Calu3 (cell line): Measurements from ENCODE around the gene PKHD1. TPM values are rescaled to one million over a fixed set of nuclear protein-coding genes. Genes with fewer than 3 reads are reported as not detected.

Experiments used
- BruUV-seq: library from RNA; stranded (reverse); fragments of 400-500 nt; replicated peaks from 2 replicates; lab custom pipeline; 2021; lab: Mats Ljungman, UMichigan
- CTCF ChIA-PET: fragments of 300-600 bp; sonication (Branson Sonifier 250); formaldehyde crosslinking; loops from one replicate; lab custom pipeline; 2022; ENCODE audit warnings: antibody characterized with exemption; lab: Charles Lee
- DNase-seq: peaks from one replicate; pipeline ENCODE4 v3.0.0; 2022
- H3K27ac Mint-ChIP-seq: one replicate; pipeline ENCODE4 v1.8.0; 2022; ENCODE audit warnings: mixed read lengths; ENCODE audit not compliant: unreplicated experiment
- H3K27me3 Mint-ChIP-seq: one replicate; pipeline ENCODE4 v1.8.0; 2022; ENCODE audit warnings: mixed read lengths; ENCODE audit not compliant: unreplicated experiment
- H3K36me3 Mint-ChIP-seq: one replicate; pipeline ENCODE4 v1.8.0; 2022; ENCODE audit warnings: mild to moderate bottlenecking, moderate library complexity, mixed read lengths; ENCODE audit not compliant: insufficient read depth, unreplicated experiment
- H3K4me1 Mint-ChIP-seq: one replicate; pipeline ENCODE4 v1.8.0; 2022; ENCODE audit warnings: mild to moderate bottlenecking, low read depth, mixed read lengths; ENCODE audit not compliant: unreplicated experiment
- H3K4me3 Mint-ChIP-seq: one replicate; pipeline ENCODE4 v1.8.0; 2022; ENCODE audit warnings: mild to moderate bottlenecking, low read depth, moderate library complexity, mixed read lengths; ENCODE audit not compliant: unreplicated experiment
- H3K9me3 Mint-ChIP-seq: one replicate; pipeline ENCODE4 v1.8.0; 2022; ENCODE audit warnings: low read depth, mixed read lengths; ENCODE audit not compliant: unreplicated experiment
- CTCF ChIP-seq: fragments of 200-600 bp; IDR thresholded peaks from one replicate; pipeline ENCODE4 v1.8.0; 2022; ENCODE audit warnings: antibody characterized with exemption; ENCODE audit not compliant: unreplicated experiment
- intact Hi-C: fragments of 100-400 bp; cut with micrococcal nuclease; formaldehyde crosslinking; loops from one replicate; pipeline ENCODE4 v1.10.0; 2022; ENCODE audit not compliant: unreplicated experiment
- total RNA-seq: library from RNA; stranded (reverse); gene quantifications from 2 replicates; pipeline ENCODE4 v1.2.3, GENCODE V29; 2022

The PKHD1 gene
- total RNA-seq, 1 experiment from 2014 or later: 25.2 TPM

GRCh38 chr6:51678274-51678673 lies 409.1 kb downstream of the PKHD1 start:
- CTCF ChIA-PET: no interaction called here
- Mint-ChIP-seq H3K36me3 (peaks cover 5% of the 10 kb centered on the region), H3K9me3 (peaks cover 2% of the 10 kb centered on the region), H3K4me3 (no peak overlapping the region), H3K27ac (no peak overlapping the region), H3K4me1 (peaks cover 10% of the 10 kb centered on the region), H3K27me3 (no peaks in the 10 kb centered on the region)
- no TSS peak for BruUV-seq
- no peak for TF ChIP-seq CTCF
- DNase-seq: no peak
- intact Hi-C loops: no loop called here

GRCh38 chr6:51675922-51676275 lies 411.5 kb downstream of the PKHD1 start:
- CTCF ChIA-PET: no interaction called here
- intact Hi-C loops: no loop called here
- H3K9me3 Mint-ChIP-seq: peaks cover 6% of the 10 kb centered on the region
- DNase-seq: peak; percentile 9
- no peak for TF ChIP-seq CTCF
- peaks cover 5% of the 10 kb centered on the region for H3K36me3 Mint-ChIP-seq
- no peaks in the 10 kb centered on the region for H3K27me3 Mint-ChIP-seq
- peak overlapping the region; percentile 26 for H3K4me3 Mint-ChIP-seq
- peaks cover 10% of the 10 kb centered on the region for H3K4me1 Mint-ChIP-seq
- no peak overlapping the region for H3K27ac Mint-ChIP-seq
- no TSS peak for BruUV-seq

GRCh38 chr6:51675020-51675921 lies 412.1 kb downstream of the PKHD1 start:
- H3K36me3 Mint-ChIP-seq: peaks cover 5% of the 10 kb centered on the region
- H3K27ac Mint-ChIP-seq: no peak overlapping the region
- H3K27me3 Mint-ChIP-seq: no peaks in the 10 kb centered on the region
- intact Hi-C loops: no loop called here
- CTCF ChIA-PET: no interaction called here
- H3K4me1 Mint-ChIP-seq: peaks cover 10% of the 10 kb centered on the region
- peak overlapping the region; percentile 26 for H3K4me3 Mint-ChIP-seq
- TF ChIP-seq CTCF: no peak
- BruUV-seq: no TSS peak
- H3K9me3 Mint-ChIP-seq: peaks cover 6% of the 10 kb centered on the region
- DNase-seq: no peak

DNA sequence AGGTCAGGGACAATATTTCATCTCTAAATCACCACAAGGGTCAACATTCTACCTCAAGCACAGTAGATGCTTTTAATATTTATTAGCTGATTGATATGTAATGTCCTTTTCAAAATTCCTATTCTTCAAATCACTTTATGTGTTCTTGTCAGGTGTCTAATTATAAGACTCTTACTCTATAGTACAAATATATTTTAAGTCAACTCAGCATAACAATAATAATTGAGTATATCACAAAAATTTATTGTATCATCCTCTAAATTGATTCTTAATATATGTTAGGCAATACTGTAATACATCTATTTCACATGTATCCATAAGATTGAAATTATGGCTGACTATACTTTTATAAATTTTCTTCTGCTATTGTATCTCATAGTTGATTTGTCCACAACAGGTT lies 423.9 kb downstream of the PKHD1 start:
- Mint-ChIP-seq H3K27me3 (no peaks in the 10 kb centered on the region), H3K27ac (no peak overlapping the region), H3K36me3 (no peaks in the 10 kb centered on the region), H3K4me1 (no peaks in the 10 kb centered on the region), H3K9me3 (no peaks in the 10 kb centered on the region), H3K4me3 (no peak overlapping the region)
- BruUV-seq: no TSS peak
- no peak for TF ChIP-seq CTCF
- DNase-seq: no peak
- CTCF ChIA-PET: no interaction called here
- intact Hi-C loops: no loop called here
